ENCODE results near the gene VWA7.

DNA sequence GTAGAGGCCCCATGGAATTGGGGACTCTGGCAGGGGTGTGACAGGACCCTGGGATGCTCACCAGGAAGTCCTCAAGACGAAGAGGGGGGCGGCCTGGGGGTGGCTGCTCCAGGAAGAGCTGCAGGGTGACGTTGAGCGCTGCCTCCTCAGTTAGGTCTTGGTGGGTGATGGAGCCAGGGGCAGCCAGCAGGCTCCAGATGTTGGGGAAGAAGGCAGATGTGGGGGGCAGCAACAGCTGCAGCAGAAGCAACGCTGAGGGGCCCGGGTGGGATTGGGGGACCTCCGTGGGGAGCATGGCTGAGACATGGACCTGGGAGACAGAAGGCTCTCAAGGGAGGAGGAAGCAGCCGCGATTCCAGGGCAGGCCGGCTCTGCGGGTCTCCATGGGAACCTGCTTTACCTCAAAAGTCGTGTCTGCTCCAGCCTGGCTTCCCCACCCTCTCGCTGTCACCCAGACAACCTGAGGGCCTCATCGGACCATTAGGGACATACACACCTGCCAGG lies 591 bp downstream of the VWA7 start:
- TF ChIP-seq POLR2A (IDR thresholded peaks at IDR 0.05) = no peak
- TF ChIP-seq, protein P1, sequence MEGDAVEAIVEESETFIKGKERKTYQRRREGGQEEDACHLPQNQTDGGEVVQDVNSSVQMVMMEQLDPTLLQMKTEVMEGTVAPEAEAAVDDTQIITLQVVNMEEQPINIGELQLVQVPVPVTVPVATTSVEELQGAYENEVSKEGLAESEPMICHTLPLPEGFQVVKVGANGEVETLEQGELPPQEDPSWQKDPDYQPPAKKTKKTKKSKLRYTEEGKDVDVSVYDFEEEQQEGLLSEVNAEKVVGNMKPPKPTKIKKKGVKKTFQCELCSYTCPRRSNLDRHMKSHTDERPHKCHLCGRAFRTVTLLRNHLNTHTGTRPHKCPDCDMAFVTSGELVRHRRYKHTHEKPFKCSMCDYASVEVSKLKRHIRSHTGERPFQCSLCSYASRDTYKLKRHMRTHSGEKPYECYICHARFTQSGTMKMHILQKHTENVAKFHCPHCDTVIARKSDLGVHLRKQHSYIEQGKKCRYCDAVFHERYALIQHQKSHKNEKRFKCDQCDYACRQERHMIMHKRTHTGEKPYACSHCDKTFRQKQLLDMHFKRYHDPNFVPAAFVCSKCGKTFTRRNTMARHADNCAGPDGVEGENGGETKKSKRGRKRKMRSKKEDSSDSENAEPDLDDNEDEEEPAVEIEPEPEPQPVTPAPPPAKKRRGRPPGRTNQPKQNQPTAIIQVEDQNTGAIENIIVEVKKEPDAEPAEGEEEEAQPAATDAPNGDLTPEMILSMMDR (IDR thresholded peaks at IDR 0.05) = no peak

Data from prostate gland (tissue), 2 donors.